Lower leg skin (tissue), 4 donors: Measurements from ENCODE around the gene RASA3. TPM values are rescaled to one million over a fixed set of nuclear protein-coding genes. Genes with fewer than 3 reads are reported as not detected.

Experiments
- DNase-seq, 2 donors: peaks; one replicate each; pipeline ENCODE4 v3.0.0-alpha.2; 2019; ENCODE audit warnings: low spot score in 2 of 2
- H3K4me3 ChIP-seq: fragments of 200-600 bp; sonication (generic); 2 replicates; pipeline ENCODE4 v1.5.1; 2017; ENCODE audit warnings: mild to moderate bottlenecking, low read depth; ENCODE audit not compliant: poor library complexity, severe bottlenecking
- CTCF ChIP-seq, 3 donors: fragments of 450-650 bp; IDR thresholded peaks; one replicate each; pipeline ENCODE4 v1.5.1; 2016; ENCODE audit warnings: antibody characterized with exemption in 3 of 3, mild to moderate bottlenecking in 3 of 3, moderate library complexity in 2 of 3
- POLR2A ChIP-seq, 2 donors: fragments of 450-650 bp; IDR thresholded peaks; one replicate each; pipeline ENCODE4 v1.6.1; 2016 to 2017; ENCODE audit warnings: antibody characterized with exemption in 2 of 2, mild to moderate bottlenecking in 1 of 2, moderate library complexity in 1 of 2
- WGBS, 2 donors: methylation state at CpG; one replicate each; pipeline ENCODE4 v1.1.5; 2018; 5-methylcytosine and 5-hydroxymethylcytosine counted together
- intact Hi-C: fragments of 100-400 bp; cut with DNase I; formaldehyde crosslinking; loops from one replicate; pipeline ENCODE4 v1.15.0; 2023; ENCODE audit warnings: low total_unique reads
- total RNA-seq, 4 donors: library from RNA; depleted of rRNA; stranded (reverse); fragments of >200 nt; gene quantifications; one replicate each; pipeline ENCODE4 v1.1.0, GENCODE V29; 2016

The RASA3 gene
- total RNA-seq, 4 donors from 2014 or later, result 12.9 to 30.5 (median 24.2) TPM

- TF ChIP-seq POLR2A (IDR thresholded peaks at IDR 0.05) (no peak), CTCF (IDR thresholded peaks at IDR 0.05) (no peak)
- no peak overlapping the region for H3K4me3 ChIP-seq
- 92 to 95% methylated on average over 17 of the region's 17 CpGs for WGBS, 2 donors
- no peak for DNase-seq
- intact Hi-C loops, result no loop called here
Observed at GRCh38 chr13:114012141-114012540, 120.3 kb downstream of the RASA3 start.

GRCh38 chr13:114011226-114011625 is 121.2 kb downstream of the RASA3 start:
- TF ChIP-seq CTCF (IDR thresholded peaks at IDR 0.05), result no peak
- no peak for TF ChIP-seq POLR2A (IDR thresholded peaks at IDR 0.05)
- intact Hi-C loops, result no loop called here
- H3K4me3 ChIP-seq, result no peak overlapping the region
- WGBS, 2 donors, result 90 to 92% methylated on average over 19 of the region's 19 CpGs
- DNase-seq, result peak in 1 of 2 donors; percentile 82

DNA sequence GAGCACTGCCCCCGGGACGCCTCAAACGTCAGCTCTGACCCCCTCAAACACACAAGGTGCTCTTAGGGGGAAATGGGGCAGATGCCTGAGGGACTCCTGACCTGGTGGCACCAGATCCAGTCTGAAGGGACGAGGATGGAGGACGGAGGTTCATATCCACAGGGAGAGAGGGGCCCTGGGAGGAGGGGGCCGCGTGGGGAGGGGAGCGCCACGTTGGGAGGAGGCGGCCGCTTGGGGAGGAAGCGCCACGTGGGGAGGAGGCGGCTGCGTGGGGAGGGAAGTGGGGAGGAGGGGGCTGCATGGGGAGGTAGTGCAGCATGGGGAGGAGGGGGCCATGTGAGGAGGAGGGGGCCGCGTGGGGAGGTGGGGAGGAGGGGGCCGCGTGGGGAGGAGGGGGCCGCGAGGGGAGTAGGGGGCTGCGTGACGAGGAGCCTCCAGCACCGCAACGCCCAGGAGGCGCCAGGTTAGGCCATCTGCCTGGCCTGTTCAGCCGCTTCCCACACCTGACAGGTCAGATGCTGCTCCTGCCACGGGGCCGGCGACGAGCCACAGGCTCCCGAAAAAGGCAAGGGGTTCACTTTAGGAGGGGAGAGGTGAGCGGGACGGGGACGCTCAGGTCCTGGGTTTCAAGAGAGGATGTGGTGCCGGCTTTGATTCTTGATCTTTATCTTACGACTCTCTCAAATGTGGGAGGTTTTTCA is 121.9 kb downstream of the RASA3 start:
- WGBS, 2 donors, result 85 to 88% methylated on average over 31 to 37 of the region's 37 CpGs
- intact Hi-C loops, result no loop called here
- peak in 1 of 2 donors; percentile 80 for DNase-seq
- H3K4me3 ChIP-seq, result no peak overlapping the region
- TF ChIP-seq POLR2A (IDR thresholded peaks at IDR 0.05) (no peak), CTCF (IDR thresholded peaks at IDR 0.05) (no peak)

GRCh38 chr13:114009590-114010400 is 122.6 kb downstream of the RASA3 start:
- TF ChIP-seq CTCF (IDR thresholded peaks at IDR 0.05), result no peak
- no peak for TF ChIP-seq POLR2A (IDR thresholded peaks at IDR 0.05)
- intact Hi-C loops, result no loop called here
- peak in 1 of 2 donors; percentile 80 for DNase-seq
- H3K4me3 ChIP-seq, result no peak overlapping the region
- WGBS, 2 donors, result 91 to 96% methylated on average over 26 to 31 of the region's 31 CpGs

GRCh38 chr13:114008964-114009589 is 123.3 kb downstream of the RASA3 start:
- H3K4me3 ChIP-seq, result no peak overlapping the region
- DNase-seq, result peak in 1 of 2 donors; percentile 63
- TF ChIP-seq POLR2A (IDR thresholded peaks at IDR 0.05), result no peak
- TF ChIP-seq CTCF (IDR thresholded peaks at IDR 0.05), result no peak
- intact Hi-C loops, result no loop called here
- 86 to 92% methylated on average over 32 of the region's 33 CpGs for WGBS, 2 donors
